H9 (cell line): ENCODE data around the gene FAM89B. TPM values are rescaled to one million over a fixed set of nuclear protein-coding genes. Genes with fewer than 3 reads are reported as not detected.

ENCODE experiments used
- DNase-seq: peaks from one replicate; pipeline ENCODE4 v3.0.0-alpha.2; 2017
- H2AFZ ChIP-seq: one replicate; pipeline ENCODE4 v1.6.1; 2013; ENCODE audit warnings: mild to moderate bottlenecking, low read length, control low read depth, moderate library complexity
- H2AK5ac ChIP-seq: 2 replicates; pipeline ENCODE4 v1.6.1; 2013; ENCODE audit warnings: low read length, control low read depth, mixed read lengths; ENCODE audit not compliant: insufficient read length
- H2BK120ac ChIP-seq: one replicate; pipeline ENCODE4 v1.6.1; 2013; ENCODE audit warnings: low read depth, mild to moderate bottlenecking, low read length, control low read depth, inconsistent platforms; ENCODE audit not compliant: poor library complexity, severe bottlenecking
- H2BK12ac ChIP-seq: 2 replicates; pipeline ENCODE4 v1.6.1; 2013; ENCODE audit warnings: low read length, control low read depth, mixed read lengths, low read depth; ENCODE audit not compliant: insufficient read length
- H2BK15ac ChIP-seq: 2 replicates; pipeline ENCODE4 v1.6.1; 2013; ENCODE audit warnings: low read depth, low read length, control low read depth
- H2BK20ac ChIP-seq: one replicate; pipeline ENCODE4 v1.6.1; 2013; ENCODE audit warnings: low read depth, mild to moderate bottlenecking, low read length, control low read depth, inconsistent platforms; ENCODE audit not compliant: poor library complexity, severe bottlenecking
- H2BK5ac ChIP-seq: 2 replicates; pipeline ENCODE4 v1.6.1; 2013; ENCODE audit warnings: low read length, control low read depth, mixed read lengths; ENCODE audit not compliant: insufficient read length
- H3K14ac ChIP-seq: 2 replicates; pipeline ENCODE4 v1.6.1; 2013; ENCODE audit warnings: low read length, control low read depth; ENCODE audit not compliant: insufficient read depth
- H3K18ac ChIP-seq: 2 replicates; pipeline ENCODE4 v1.6.1; 2013; ENCODE audit warnings: low read depth, mild to moderate bottlenecking, mixed read lengths, low read length, control low read depth; ENCODE audit not compliant: insufficient read length
- H3K23ac ChIP-seq: 2 replicates; pipeline ENCODE4 v1.6.1; 2013; ENCODE audit warnings: low read length, control low read depth, mixed read lengths, low read depth; ENCODE audit not compliant: insufficient read length
- H3K23me2 ChIP-seq: 2 replicates; pipeline ENCODE4 v1.6.1; 2013; ENCODE audit warnings: low read depth, mild to moderate bottlenecking, mixed read lengths, low read length, control low read depth; ENCODE audit not compliant: insufficient read length, poor library complexity, severe bottlenecking
- H3K27ac ChIP-seq: 2 replicates; pipeline ENCODE4 v1.5.1; 2013; ENCODE audit warnings: low read length, control low read depth, mixed read lengths, low read depth; ENCODE audit not compliant: insufficient read length
- H3K27me3 ChIP-seq: 2 replicates; pipeline ENCODE4 v1.6.1; 2013; ENCODE audit warnings: low read length, control low read depth, inconsistent platforms; ENCODE audit not compliant: insufficient read depth
- H3K4ac ChIP-seq: 2 replicates; pipeline ENCODE4 v1.6.1; 2013; ENCODE audit warnings: low read depth, mild to moderate bottlenecking, control low read depth, inconsistent platforms, low read length, moderate library complexity
- H3K4me1 ChIP-seq: 2 replicates; pipeline ENCODE4 v1.6.1; 2013; ENCODE audit warnings: low read length, control low read depth, inconsistent platforms; ENCODE audit not compliant: insufficient read depth
- H3K4me2 ChIP-seq: 2 replicates; pipeline ENCODE4 v1.6.1; 2013; ENCODE audit warnings: low read length, control low read depth, mixed read lengths; ENCODE audit not compliant: insufficient read length, insufficient read depth
- H3K56ac ChIP-seq: 2 replicates; pipeline ENCODE4 v1.6.1; 2013; ENCODE audit warnings: low read depth, mild to moderate bottlenecking, mixed read lengths, low read length, control low read depth; ENCODE audit not compliant: insufficient read length
- H3K79me1 ChIP-seq: 2 replicates; pipeline ENCODE4 v1.6.1; 2013; ENCODE audit warnings: low read depth, mild to moderate bottlenecking, moderate library complexity, low read length, control low read depth, inconsistent platforms; ENCODE audit not compliant: insufficient read depth, poor library complexity, severe bottlenecking
- H3K79me2 ChIP-seq: 2 replicates; pipeline ENCODE4 v1.6.1; 2013; ENCODE audit warnings: low read length, control low read depth, inconsistent platforms; ENCODE audit not compliant: insufficient read depth
- H3K9ac ChIP-seq: 2 replicates; pipeline ENCODE4 v1.6.1; 2013; ENCODE audit warnings: low read length, control low read depth, mixed read lengths; ENCODE audit not compliant: insufficient read length; ENCODE audit errors: extremely low read depth
- H3K9me3 ChIP-seq: one replicate; pipeline ENCODE4 v1.6.1; 2013; ENCODE audit warnings: low read depth, low read length, inconsistent platforms; ENCODE audit not compliant: control insufficient read depth
- H3T11ph ChIP-seq: one replicate; pipeline ENCODE4 v1.6.1; 2013; ENCODE audit warnings: mild to moderate bottlenecking, low read length, control low read depth, inconsistent platforms
- H4K20me1 ChIP-seq: one replicate; pipeline ENCODE4 v1.6.1; 2013; ENCODE audit not compliant: control insufficient read depth, insufficient read length, insufficient read depth
- H4K5ac ChIP-seq: 2 replicates; pipeline ENCODE4 v1.6.1; 2013; ENCODE audit warnings: low read depth, mild to moderate bottlenecking, mixed read lengths, low read length, control low read depth; ENCODE audit not compliant: insufficient read length
- H4K8ac ChIP-seq: replicated peaks from 2 replicates; pipeline ENCODE4 v1.6.1; 2013; ENCODE audit warnings: low read length, control low read depth, mixed read lengths, low read depth; ENCODE audit not compliant: insufficient read length
- H4K91ac ChIP-seq: 2 replicates; pipeline ENCODE4 v1.6.1; 2013; ENCODE audit warnings: low read depth, mild to moderate bottlenecking, moderate library complexity, mixed read lengths, low read length, control low read depth; ENCODE audit not compliant: insufficient read length
- H3K27ac Mint-ChIP-seq, 3 experiments: 2 replicates in 2 of 3; 3 replicates in 1 of 3; pipeline ENCODE4 v1.8.0; 2020 to 2021; ENCODE audit warnings: mixed read lengths in 3 of 3, mild to moderate bottlenecking in 1 of 3, moderate library complexity in 1 of 3
- H3K27me3 Mint-ChIP-seq: 2 replicates; pipeline ENCODE4 v1.8.0; 2021; ENCODE audit warnings: low read depth, mild to moderate bottlenecking, moderate library complexity, mixed read lengths
- H3K36me3 Mint-ChIP-seq, 3 experiments: 2 replicates in 2 of 3; 3 replicates in 1 of 3; pipeline ENCODE4 v1.8.0; 2020 to 2021; ENCODE audit warnings: low read depth in 3 of 3, mixed read lengths in 3 of 3; ENCODE audit not compliant: insufficient read depth in 1 of 3
- H3K4me1 Mint-ChIP-seq, 2 experiments: 2 replicates each; pipeline ENCODE4 v1.8.0; 2020; ENCODE audit warnings: mixed read lengths in 2 of 2
- H3K4me3 Mint-ChIP-seq, 2 experiments: 2 replicates in 1 of 2; 3 replicates in 1 of 2; pipeline ENCODE4 v1.8.0; 2020 to 2021; ENCODE audit warnings: mild to moderate bottlenecking in 2 of 2, mixed read lengths in 2 of 2, moderate library complexity in 1 of 2
- H3K9me3 Mint-ChIP-seq, 2 experiments: 2 replicates in 1 of 2; 3 replicates in 1 of 2; pipeline ENCODE4 v1.8.0; 2020; ENCODE audit warnings: mild to moderate bottlenecking in 2 of 2, mixed read lengths in 2 of 2, moderate library complexity in 1 of 2
- CTCF ChIP-seq: fragments of 200-600 bp; sonication (generic); conservative IDR thresholded peaks from 3 replicates; pipeline ENCODE4 v1.8.0; 2021; ENCODE audit warnings: antibody characterized with exemption, mild to moderate bottlenecking
- WGBS: extraction: QIAGEN DNeasy Blood & Tissue Kit; methylation state at CpG from one replicate; pipeline ENCODE4 v1.1.7; 2013; ENCODE audit warnings: missing lambda C conversion rate, low lambda C conversion rate, mixed read lengths; ENCODE audit not compliant: insufficient read length; ENCODE audit errors: extremely low coverage; 5-methylcytosine and 5-hydroxymethylcytosine counted together
- total RNA-seq: library from RNA; stranded (reverse); gene quantifications from 2 replicates; pipeline ENCODE4 v1.2.1, GENCODE V29; 2021

FAM89B gene
- total RNA-seq, 1 experiment from 2014 or later, result 21.7 TPM

- no peak overlapping the region for H2AK5ac ChIP-seq
- no peak overlapping the region for H4K91ac ChIP-seq
- H3K27me3 Mint-ChIP-seq, result peaks cover 26% of the 10 kb centered on the region
- no peaks in the 10 kb centered on the region for H3K23me2 ChIP-seq
- no CpG with 5 or more reads among the region's 19 CpGs for WGBS
- no peak overlapping the region for H2BK5ac ChIP-seq
- no peaks in the 10 kb centered on the region for H3K9me3 Mint-ChIP-seq
- H3K27ac Mint-ChIP-seq, result no peak overlapping the region
- H3K9me3 ChIP-seq, result no peaks in the 10 kb centered on the region
- no peak overlapping the region for H2BK15ac ChIP-seq
- H3K27ac ChIP-seq, result no peak overlapping the region
- H3K56ac ChIP-seq, result no peak overlapping the region
- H3K4me2 ChIP-seq, result no peak overlapping the region
- H3K36me3 Mint-ChIP-seq, result no peaks in the 10 kb centered on the region
- H3K9ac ChIP-seq, result no peak overlapping the region
- H3T11ph ChIP-seq, result no peak overlapping the region
- peaks cover 7% of the 10 kb centered on the region; the same call in 1 of the 2 replicates for H3K27me3 ChIP-seq
- H4K5ac ChIP-seq, result no peak overlapping the region
- H4K20me1 ChIP-seq, result no peaks in the 10 kb centered on the region
- no peaks in the 10 kb centered on the region for H3K79me1 ChIP-seq
- no peak overlapping the region for H3K4ac ChIP-seq
- H3K4me3 Mint-ChIP-seq, result no peak overlapping the region
- peaks cover 9 to 18% of the 10 kb centered on the region in 2 experiments for H3K4me1 Mint-ChIP-seq
- no peak overlapping the region for H2BK20ac ChIP-seq
- H2AFZ ChIP-seq, result no peak overlapping the region
- H3K18ac ChIP-seq, result no peak overlapping the region
- no peak overlapping the region for H3K23ac ChIP-seq
- no peak overlapping the region for H4K8ac ChIP-seq
- H3K4me1 ChIP-seq, result no peaks in the 10 kb centered on the region
- no peak overlapping the region for H2BK120ac ChIP-seq
- no peaks in the 10 kb centered on the region for H3K79me2 ChIP-seq
- no peak for DNase-seq
- no peak overlapping the region for H2BK12ac ChIP-seq
- TF ChIP-seq CTCF, result no peak
- no peak overlapping the region for H3K14ac ChIP-seq
These were observed 7.8 kb downstream of the FAM89B start for GRCh38 chr11:65580031-65580692.
